ENCODE measurements around the gene KDM4C.

Gene KDM4C

GRCh38 chr9:7154003-7154619 is 396.3 kb downstream of the KDM4C start:
- no peaks in the 10 kb centered on the region for H4K20me1 ChIP-seq (ENCODE audit: insufficient read depth, low read length)
- H3K4me3 ChIP-seq (ENCODE audit: low read depth in 1 of 2, low read length in 2 of 2), result no peak overlapping the region
- no peaks in the 10 kb centered on the region for H3K36me3 ChIP-seq (ENCODE audit: insufficient read depth, low read length)
- TF ChIP-seq CTCF (IDR thresholded peaks at IDR 0.05; ENCODE audit: borderline replicate concordance, extremely low read depth, low read length, poor library complexity, severe bottlenecking), result no peak
- no peak for TF ChIP-seq EZH2 (IDR thresholded peaks at IDR 0.05; ENCODE audit: borderline replicate concordance, low read depth, low read length, severe bottlenecking)
- H3K79me2 ChIP-seq (ENCODE audit: insufficient read depth, low read length), result no peaks in the 10 kb centered on the region
- H3K27ac ChIP-seq (ENCODE audit: low read length), result no peak overlapping the region
- no peaks in the 10 kb centered on the region for H3K27me3 ChIP-seq (ENCODE audit: insufficient read depth, low read length, poor library complexity)
- H3K9me3 ChIP-seq (ENCODE audit: insufficient read depth, low read length, severe bottlenecking), result no peaks in the 10 kb centered on the region
- ATAC-seq (ENCODE audit: insufficient read depth, low read depth), result no peak
- H3K4me2 ChIP-seq (ENCODE audit: insufficient read depth, low read length), result no peak overlapping the region
- H2AFZ ChIP-seq (ENCODE audit: low read depth, low read length), result no peak overlapping the region
- H3K4me1 ChIP-seq (ENCODE audit: insufficient read depth, low read length), result no peaks in the 10 kb centered on the region
- H3K9ac ChIP-seq (ENCODE audit: low read depth, low read length), result no peak overlapping the region
- DNase-seq, result no peak

GRCh38 chr9:7154650-7155049 is 396.9 kb downstream of the KDM4C start:
- H3K4me1 ChIP-seq (ENCODE audit: insufficient read depth, low read length), result no peaks in the 10 kb centered on the region
- no peak overlapping the region for H3K4me3 ChIP-seq (ENCODE audit: low read depth in 1 of 2, low read length in 2 of 2)
- no peak overlapping the region for H3K27ac ChIP-seq (ENCODE audit: low read length)
- H2AFZ ChIP-seq (ENCODE audit: low read depth, low read length), result no peak overlapping the region
- no peaks in the 10 kb centered on the region for H3K27me3 ChIP-seq (ENCODE audit: insufficient read depth, low read length, poor library complexity)
- no peak for DNase-seq
- H3K9me3 ChIP-seq (ENCODE audit: insufficient read depth, low read length, severe bottlenecking), result no peaks in the 10 kb centered on the region
- no peaks in the 10 kb centered on the region for H3K79me2 ChIP-seq (ENCODE audit: insufficient read depth, low read length)
- TF ChIP-seq CTCF (IDR thresholded peaks at IDR 0.05; ENCODE audit: borderline replicate concordance, extremely low read depth, low read length, poor library complexity, severe bottlenecking) (no peak), EZH2 (IDR thresholded peaks at IDR 0.05; ENCODE audit: borderline replicate concordance, low read depth, low read length, severe bottlenecking) (no peak)
- no peak overlapping the region for H3K9ac ChIP-seq (ENCODE audit: low read depth, low read length)
- ATAC-seq (ENCODE audit: insufficient read depth, low read depth), result no peak
- H3K36me3 ChIP-seq (ENCODE audit: insufficient read depth, low read length), result no peaks in the 10 kb centered on the region
- H3K4me2 ChIP-seq (ENCODE audit: insufficient read depth, low read length), result no peak overlapping the region
- H4K20me1 ChIP-seq (ENCODE audit: insufficient read depth, low read length), result no peaks in the 10 kb centered on the region

- H3K9me3 ChIP-seq (ENCODE audit: insufficient read depth, low read length, severe bottlenecking), result no peaks in the 10 kb centered on the region
- DNase-seq, result no peak
- TF ChIP-seq CTCF (IDR thresholded peaks at IDR 0.05; ENCODE audit: borderline replicate concordance, extremely low read depth, low read length, poor library complexity, severe bottlenecking), result no peak
- TF ChIP-seq EZH2 (IDR thresholded peaks at IDR 0.05; ENCODE audit: borderline replicate concordance, low read depth, low read length, severe bottlenecking), result no peak
- no peak overlapping the region for H3K27ac ChIP-seq (ENCODE audit: low read length)
- peaks cover 12% of the 10 kb centered on the region; the same call in 1 of the 2 replicates for H3K36me3 ChIP-seq (ENCODE audit: insufficient read depth, low read length)
- H4K20me1 ChIP-seq (ENCODE audit: insufficient read depth, low read length), result no peaks in the 10 kb centered on the region
- ATAC-seq (ENCODE audit: insufficient read depth, low read depth), result no peak
- no peaks in the 10 kb centered on the region for H3K27me3 ChIP-seq (ENCODE audit: insufficient read depth, low read length, poor library complexity)
- H2AFZ ChIP-seq (ENCODE audit: low read depth, low read length), result no peak overlapping the region
- no peaks in the 10 kb centered on the region for H3K79me2 ChIP-seq (ENCODE audit: insufficient read depth, low read length)
- no peak overlapping the region for H3K4me3 ChIP-seq (ENCODE audit: low read depth in 1 of 2, low read length in 2 of 2)
- H3K4me2 ChIP-seq (ENCODE audit: insufficient read depth, low read length), result no peak overlapping the region
- H3K9ac ChIP-seq (ENCODE audit: low read depth, low read length), result no peak overlapping the region
- H3K4me1 ChIP-seq (ENCODE audit: insufficient read depth, low read length), result no peaks in the 10 kb centered on the region
These were observed 403.7 kb downstream of the KDM4C start for GRCh38 chr9:7161469-7161868.

All from DND-41 (cell line).